SKM-1 treated with dmso at 0.1 percent for 144 hours (cell line): ENCODE results near the gene ADCY4.
"Not testable (repeated sequence)": the region's sequence is repeated elsewhere in the genome, so short reads cannot be mapped to it uniquely, and the experiment has no call there.

Experiments
- DNase-seq: peaks from one replicate; lab custom pipeline; 2025; ENCODE audit not compliant: unreplicated experiment; lab: John Stamatoyannopoulos, UW

ADCY4 gene

DNA sequence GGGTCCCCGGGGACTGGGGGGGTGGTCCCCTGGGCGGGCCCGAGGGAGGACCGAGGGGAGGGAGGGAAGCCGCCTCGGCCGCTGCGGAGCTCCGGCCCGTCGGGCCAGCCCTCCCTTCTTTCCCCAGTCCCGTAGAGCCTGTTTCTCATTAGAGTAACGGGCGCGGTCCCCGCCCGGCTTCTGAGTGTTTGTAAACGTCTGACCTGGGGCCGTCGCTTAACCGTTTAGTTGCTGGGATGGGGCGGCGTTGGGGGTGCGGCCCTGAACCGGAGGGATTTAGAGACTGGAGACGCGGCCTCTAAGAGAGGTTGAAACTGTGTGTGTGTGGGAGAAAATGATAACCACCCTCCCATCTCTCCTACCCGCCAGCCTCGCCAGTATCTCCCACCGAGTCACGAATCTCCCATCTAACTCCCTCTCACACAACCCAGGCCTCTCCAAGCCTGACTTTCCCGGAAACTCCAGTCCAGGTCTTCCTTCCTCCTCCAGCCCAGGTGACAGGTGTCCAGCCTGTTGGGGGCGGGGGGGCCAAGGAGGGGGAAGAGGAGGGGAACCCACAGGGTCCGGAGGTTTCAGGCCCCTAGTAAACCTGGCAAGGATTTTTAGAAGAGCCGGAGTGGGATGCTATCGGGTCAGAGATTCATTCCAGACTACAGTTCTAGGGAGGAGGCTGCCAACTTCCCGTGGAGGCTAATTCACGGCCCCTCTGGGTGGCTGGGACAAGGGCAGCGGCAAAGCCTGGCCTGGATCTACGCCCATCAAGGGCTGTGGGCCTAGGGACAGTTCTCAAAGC lies 32.0 kb upstream of the ADCY4 start:
- no peak for DNase-seq

DNA sequence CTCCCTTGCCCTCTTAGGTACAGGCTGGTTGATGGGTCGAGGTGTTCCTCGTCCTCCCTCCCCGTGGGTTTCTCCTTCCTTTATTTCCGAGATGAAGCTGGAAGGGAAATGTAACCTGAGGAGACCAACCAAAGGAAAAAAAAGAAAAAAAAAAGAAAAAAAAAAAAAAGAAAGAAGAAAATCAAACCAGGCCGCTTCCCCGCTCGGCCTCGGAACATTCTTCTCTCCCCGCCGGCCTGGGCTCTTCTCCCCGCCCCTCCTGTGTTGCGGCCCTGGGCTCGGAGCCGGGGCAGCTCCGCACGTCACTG lies 31.5 kb upstream of the ADCY4 start:
- no peak for DNase-seq

DNA sequence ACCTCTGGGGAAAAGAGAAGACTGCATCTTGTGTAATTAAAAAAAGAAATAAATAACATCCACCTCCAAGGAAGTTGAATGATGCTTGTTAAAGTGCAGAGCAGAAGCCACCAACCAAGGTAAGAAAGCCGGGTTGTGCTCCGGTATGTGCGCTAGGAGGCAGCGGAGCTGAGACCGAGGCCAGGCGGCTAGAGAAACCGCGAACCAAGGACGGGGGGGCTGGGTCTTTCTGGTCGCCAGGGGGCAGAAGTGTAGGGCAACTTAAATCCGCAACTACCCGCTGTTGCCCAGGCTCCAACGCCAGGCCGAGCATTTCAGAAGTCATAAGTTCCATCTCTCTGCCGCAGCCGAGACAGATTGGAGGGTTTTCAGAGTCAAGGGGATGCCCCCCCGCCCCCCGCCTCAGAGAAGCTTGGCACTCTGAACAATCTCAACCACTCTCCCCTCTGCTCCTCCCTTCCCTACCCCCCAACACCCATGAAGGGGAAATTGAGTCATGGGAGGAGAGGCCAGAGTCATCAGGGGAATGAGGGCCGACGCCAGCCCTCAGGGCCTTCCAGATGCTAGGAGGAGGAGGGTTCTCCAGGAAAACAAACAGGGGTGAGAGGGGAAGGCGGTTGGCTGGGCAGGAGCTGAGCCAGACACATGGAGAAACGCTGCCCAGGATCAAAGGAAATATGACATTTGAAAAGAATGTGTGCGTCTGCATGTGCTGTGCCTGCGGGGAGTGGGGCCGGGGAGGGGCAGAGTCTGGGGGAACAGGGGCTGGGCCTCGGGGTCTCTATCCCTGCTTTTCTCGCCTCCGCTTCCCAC lies 30.9 kb upstream of the ADCY4 start:
- DNase-seq = no peak

DNA sequence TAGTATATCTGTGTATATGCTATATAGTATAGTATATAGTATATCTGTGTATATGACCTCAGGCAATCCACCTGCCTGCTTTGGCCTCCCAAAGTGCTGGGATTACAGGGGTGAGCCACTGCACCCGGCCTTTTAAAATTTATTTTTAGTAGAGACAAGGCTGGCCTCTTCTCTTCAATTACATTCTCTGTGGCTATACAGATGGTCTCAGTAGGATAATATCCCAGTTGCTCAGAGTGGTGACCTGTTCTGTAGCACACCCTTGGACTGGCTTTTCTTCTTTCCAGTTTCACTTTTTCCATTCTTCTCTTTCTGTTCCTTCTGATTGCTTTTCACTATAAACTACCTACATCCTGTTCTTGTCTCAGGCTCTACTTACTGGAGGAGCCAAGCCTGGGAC lies 30.0 kb upstream of the ADCY4 start:
- no peak for DNase-seq

DNA sequence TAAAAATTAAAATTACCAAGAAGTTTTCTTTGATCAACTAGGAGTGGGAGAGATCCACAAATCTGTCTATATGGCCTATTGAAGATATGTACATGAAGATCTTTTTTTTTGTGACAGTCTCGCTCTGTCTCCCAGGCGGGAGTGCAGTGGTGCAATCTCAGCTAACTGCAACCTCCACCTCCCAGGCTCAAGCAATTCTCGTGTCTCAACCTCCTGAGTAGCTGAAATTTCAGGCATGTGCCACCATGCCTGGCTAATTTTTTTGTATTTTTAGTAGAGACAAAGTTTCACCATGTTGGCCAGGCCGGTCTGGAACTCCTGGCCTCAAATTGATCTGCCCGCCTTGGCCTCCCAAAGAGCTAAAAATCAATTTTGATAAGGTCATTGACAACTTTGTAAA lies 28.5 kb upstream of the ADCY4 start:
- DNase-seq = no peak

DNA sequence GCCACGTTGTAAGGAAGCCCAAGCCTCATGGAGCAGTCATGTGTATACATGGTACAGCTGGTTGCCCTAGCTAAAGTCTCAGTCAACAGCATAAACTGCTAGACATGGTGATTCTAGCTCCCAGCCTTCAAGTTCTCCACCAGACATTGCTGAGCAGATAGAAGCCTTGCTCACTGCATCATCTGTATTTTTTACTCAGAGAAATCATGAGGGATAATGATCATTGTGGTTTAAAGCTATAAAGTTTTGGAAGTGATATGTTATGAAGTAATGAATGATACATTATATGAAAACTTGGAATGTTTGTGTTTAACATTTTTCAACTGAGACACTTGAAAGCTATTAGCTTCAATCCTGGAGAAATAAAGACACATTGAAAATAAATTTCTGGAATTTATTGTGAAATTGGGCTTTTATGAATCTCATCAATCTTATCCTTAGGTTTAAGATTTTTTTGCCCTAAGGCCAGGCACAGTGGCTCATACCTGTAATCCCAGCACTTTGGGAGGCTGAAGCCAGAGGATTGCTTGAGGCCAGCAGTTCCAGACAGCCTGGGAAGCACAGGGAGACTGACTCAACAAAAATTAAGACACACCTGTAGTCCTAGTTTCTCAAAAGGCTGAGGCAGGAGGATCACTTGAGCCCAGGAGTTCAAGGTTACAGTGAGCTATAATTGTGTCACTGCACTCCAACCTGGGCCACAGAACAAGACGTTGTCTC lies 27.5 kb upstream of the ADCY4 start:
- DNase-seq = no peak

DNA sequence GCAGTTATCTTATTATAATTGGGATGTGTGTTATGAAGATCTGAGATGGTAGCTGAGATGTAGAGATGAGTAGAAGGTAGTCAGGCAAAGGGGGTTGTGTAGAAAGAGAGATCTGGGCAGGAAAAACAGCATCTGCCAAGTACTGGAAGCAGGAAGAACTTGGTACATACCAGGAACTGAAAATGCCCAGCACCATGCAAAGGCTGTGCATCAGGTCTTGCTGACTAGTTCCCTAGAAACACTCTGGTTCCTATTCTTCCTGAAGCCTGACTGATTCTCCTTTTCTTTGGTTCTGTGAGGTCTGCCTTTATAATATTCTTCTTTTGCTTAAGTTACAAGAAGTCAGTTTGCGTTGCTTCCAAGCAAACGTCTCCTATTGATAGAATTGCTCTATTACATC lies 26.5 kb upstream of the ADCY4 start:
- DNase-seq = no peak

DNA sequence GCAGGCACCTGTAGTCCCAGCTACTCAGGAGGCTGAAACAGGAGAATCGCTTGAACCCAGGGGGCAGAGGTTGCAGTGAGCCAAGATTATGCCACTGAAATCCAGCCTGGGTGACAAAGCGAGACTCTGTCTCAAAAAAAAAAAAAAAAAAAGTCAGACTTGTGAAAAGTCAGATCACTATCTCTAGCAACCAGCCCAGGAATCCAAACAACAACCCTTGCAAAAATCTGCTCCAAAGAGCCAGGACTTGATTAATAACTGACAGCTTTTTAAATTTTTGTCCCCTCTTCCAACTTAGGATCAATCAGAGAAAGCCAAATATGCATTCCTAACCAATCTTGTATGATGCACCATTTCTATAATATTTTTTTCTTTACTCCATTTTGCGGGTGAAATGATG lies 25.4 kb upstream of the ADCY4 start:
- DNase-seq = no peak

DNA sequence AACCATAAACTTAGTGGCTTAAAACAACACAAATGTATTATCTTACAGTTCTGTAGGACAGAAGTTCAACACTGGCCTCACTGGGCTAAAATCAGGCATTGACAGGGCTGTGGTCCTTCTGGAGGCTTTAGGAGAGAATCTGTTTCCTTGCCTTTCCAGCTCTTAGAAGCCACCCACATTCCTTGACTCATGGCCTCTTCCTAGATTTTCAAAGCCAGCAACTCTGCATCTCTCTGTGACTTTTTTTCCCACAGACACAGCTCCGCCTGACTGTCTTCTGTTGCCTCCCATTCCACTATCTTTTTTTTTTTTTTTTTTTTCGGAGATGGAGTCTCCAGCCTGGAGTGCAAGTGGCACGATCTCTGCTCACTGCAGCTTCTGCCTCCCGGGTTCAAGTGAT lies 21.3 kb upstream of the ADCY4 start:
- no peak for DNase-seq

DNA sequence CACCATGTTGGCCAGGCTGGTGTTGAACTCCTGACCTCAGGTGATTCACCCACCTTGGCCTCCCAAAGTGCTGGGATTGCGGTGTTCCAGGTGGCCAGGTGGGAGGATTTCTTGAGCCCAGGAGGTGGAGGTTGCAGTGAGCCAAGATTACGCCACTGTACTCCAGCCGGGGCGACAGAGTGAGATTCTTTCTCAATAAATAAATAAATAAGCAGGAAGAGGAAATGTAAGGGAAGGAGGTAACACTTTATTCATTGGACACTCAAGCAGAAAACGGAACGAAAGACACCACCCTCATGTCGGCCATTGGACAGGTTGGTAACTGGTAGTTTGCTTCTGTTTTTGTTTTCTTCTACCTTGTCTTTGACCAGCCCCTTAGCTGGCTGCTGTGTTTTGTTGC lies 20.1 kb upstream of the ADCY4 start:
- DNase-seq = no peak

DNA sequence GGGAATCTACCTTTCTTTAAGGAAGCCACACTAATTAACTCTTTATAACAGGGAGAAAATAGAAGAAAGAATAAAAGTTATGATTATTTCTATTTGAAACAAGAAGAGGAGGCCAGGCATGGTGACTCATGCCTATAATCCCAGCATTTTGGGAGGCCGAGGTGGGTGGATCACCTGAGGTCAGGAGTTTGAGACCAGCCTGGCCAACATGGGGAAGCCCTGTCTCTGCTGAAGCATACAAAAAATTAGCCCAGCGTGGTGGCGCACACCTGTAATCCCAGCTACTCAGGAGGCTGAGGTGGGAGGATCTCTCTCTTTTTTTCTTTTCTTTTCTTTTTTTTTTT lies 19.6 kb upstream of the ADCY4 start:
- not testable (repeated sequence) for DNase-seq

DNA sequence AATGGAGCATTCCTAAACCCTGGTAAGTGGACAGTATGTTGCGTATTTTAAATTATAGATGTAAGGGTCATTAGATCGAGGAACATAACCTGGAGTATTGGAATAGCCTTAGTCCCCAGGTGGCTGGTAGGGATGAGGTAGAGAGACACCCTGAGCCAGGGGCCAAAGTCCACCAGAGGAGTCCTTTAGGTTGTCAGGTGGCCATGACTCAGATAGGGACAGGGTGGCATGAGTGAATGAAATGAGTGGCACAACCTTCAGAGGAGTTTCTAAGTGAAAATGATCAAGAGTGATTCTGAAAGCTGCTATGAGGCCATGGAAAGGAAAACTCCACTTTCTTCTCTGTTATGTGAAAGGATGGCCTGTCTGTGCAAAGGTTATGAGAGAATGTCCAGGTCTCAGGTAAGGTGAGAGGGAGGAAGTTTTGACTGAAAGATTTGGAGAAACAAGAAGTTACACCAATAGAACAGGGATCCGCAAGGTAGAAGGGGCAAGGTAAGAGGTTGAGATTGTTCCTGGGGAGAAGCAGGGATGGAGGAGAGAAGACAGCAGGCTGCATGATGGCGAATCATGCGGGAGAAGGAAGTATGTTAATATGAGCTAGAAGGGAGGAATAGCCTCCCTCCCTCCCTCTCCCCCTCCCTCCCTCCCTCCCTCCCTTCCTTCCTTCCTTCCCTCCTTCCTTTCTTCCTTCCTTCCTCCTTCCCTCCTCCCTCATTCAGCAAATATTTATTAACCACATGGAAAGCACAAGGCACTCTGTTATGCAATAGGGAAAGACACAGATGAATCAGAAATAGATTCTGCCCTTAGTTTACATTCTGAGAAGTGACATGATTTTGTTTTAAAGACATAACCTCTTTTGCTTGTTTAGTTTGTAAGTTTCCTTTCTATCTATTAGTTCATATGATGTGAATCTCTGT lies 18.9 kb upstream of the ADCY4 start:
- no peak for DNase-seq

DNA sequence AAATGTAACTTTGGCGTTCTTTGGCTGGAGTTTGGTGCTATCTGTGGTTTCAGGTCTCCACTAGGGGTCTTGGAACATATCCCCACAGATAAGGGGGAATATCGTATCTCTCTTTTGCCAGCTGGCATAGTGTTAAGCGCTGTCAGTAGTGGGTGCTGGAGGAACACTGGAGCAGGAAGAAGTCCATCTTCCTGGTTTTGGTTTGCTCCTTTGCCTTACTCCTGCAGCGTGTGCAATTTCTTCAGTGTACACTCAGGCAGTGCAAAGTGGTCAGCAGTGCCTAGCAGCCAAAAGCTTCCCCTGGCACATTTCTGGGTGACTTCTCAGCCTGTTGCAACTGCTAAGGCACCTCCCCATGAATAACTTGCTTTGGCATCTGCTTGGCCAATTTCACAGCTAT lies 16.6 kb upstream of the ADCY4 start:
- DNase-seq = no peak

DNA sequence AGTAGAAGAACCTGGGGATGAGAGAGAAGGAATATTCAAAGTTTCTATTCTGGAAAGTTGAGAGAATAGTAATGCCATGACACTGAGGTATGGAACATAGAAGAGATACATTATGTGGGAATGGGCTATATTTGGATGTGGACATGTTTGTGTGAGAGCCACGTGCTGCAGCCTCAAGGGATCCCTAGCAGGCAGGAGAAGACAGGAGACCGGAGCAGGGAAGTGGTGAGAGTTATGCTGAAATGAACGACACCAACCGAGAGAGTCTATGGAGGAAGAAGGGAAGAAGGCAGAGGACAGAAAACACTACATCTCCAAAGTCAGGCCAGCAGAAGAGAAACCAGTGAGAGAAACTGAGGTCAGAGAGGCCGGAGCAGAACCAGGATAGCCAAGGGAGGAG lies 14.9 kb upstream of the ADCY4 start:
- DNase-seq = no peak

DNA sequence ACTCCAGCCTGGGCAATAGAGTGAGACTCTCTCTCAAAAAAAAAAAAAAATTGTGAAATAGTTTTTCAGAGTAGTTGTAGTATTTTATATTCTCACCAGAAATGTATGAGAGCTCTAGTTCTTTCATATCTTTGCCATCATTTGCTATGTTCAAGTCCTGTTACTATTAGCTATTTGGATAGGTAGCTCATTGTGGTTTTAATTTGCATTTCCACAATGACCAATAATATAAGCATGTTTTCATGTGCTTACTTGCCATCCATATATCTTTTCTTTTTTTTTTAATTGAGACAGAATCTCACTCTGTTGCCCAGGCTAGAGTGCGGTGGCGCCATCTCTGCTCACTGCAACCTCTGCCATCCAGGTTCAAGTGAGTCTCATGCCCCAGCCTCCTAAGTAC lies 13.3 kb upstream of the ADCY4 start:
- no peak for DNase-seq

DNA sequence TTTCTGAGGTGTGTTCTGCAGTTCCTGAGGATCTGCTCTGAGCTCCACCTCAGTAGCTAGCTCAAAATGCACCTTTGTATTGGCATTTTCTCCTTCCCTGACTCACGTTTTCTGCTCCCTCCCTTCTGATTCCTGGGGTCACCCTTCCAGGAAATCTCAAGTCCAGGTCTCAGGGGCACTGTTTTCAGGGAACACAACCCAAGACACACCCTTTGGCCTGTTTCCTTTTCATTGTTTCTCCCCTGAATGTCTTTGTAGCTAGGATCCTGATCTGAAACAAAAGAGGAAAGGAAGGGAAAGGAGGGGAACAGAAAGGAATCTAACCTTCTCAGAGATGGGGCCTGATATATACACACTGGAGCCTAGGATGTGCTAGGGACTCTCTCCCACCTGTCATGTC lies 12.3 kb upstream of the ADCY4 start:
- no peak for DNase-seq

DNA sequence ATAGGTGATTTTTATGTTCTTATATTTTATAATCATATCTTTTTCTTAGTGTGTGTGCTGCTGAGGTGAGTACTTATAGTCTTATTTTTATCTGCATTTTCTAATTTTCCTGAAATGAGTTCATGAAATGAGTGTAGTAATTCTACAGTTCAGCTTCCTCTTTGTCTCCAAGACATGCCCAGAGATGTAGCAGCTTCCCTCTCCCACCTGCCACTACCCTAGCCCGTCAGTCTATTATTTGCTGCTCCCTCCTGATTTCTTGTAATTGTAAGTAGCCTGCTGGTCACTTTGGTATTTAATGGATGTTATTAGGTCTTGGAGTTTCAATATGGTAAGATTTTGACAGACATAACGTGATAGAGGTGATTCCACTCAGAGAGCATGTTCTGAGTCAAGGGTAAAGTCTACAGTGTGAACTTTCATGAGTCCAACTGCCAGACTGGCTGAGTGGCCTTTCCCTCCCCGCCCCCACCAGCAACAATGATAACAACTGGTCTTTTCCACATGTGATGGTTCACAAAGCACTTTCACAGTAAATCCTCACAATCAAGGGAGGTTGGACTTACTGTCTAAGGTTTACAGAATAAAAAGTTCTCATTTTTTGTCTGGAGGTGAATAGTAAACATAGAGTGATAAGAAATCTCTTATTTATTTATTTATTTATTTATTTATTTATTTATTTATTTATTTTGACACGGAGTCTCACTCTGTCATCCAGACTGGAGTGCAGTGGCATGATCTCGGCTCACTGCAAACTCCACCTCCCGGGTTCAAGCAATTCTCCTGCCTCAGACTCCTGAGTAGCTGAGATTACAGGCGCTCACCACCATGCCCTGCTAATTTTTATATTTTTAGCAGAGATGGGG lies 9.2 kb upstream of the ADCY4 start:
- DNase-seq = no peak

DNA sequence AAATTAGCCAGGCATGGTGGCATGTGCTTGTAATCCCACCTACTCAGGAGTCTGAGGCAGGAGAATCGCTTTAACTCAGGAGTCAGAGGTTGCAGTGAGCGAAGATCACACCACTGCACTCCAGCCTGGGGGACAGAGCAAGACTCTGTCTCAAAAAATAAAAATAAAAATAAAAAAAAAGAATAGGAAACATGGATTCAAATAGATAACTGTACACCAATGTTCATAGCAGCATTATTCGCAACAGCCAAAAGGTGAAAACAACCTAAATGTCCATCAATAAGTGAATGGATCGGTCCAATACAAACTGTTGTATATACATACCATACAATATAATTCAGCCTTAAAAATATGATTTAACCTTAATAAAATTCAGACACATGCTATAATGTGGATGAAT lies 8.0 kb upstream of the ADCY4 start:
- no peak for DNase-seq

DNA sequence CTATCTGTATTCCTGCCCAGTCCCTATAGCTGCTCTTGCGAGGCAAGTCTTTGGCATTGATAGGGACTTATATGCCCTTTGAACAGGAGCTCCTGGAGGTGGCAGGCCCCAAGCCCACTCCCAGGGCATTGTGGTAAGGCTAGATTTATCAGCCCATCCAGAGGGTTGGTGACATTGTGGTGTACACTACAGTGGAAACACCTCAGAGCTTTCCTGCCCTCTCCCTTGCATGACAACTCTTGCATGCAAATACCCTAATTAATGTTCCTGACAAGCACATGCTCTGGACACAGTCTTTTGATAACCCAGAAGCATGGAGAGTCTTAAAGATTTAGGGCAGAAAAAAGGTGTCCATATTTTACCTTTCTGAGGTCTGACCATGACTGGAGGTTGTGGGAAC lies 5.7 kb upstream of the ADCY4 start:
- no peak for DNase-seq
